ENCODE results near the gene ADARB2. TPM values are rescaled to one million over a fixed set of nuclear protein-coding genes. Genes with fewer than 3 reads are reported as not detected.

ADARB2 gene
- total RNA-seq, 3 donors from 2014 or later (not counting 1 experiment from before 2014, with no cell fraction given), result 0.27 to 0.78 (median 0.40) TPM

- Histone ChIP-seq H3K27ac (ENCODE audit: low read length) (no peak overlapping the region), H3K9me3 (ENCODE audit: control insufficient read depth, insufficient read depth, low read length) (peaks cover 23% of the 10 kb centered on the region), H3K4me1 (ENCODE audit: control insufficient read depth, insufficient read depth, low read length) (peaks cover 20% of the 10 kb centered on the region), H3K36me3 (ENCODE audit: control insufficient read depth, insufficient read depth, low read length) (no peaks in the 10 kb centered on the region), H3K27me3 (ENCODE audit: control insufficient read depth, insufficient read depth, low read length) (peaks cover 13% of the 10 kb centered on the region), H3K4me3 (ENCODE audit: low read length) (no peak overlapping the region)
- Mint-ChIP-seq H3K9me3 (peaks cover 1 to 6% of the 10 kb centered on the region in 2 donors), H3K4me3 (no peak overlapping the region), H3K36me3 (no peaks in the 10 kb centered on the region), H3K4me1 (peaks cover 15 to 21% of the 10 kb centered on the region in 2 donors), H3K27me3 (ENCODE audit: low read depth in 2 of 2) (peaks cover 31 to 45% of the 10 kb centered on the region in 2 donors), H3K27ac (peak overlapping the region in 1 of 2 donors; percentile 38)
- TF ChIP-seq CTCF (IDR thresholded peaks at IDR 0.05), result no peak
- intact Hi-C loops (cut with micrococcal nuclease), result no loop called here
- DNase-seq (peak in 1 of 2 donors; percentile 39), ATAC-seq (peak in 1 of 3 donors; percentile 49)
- WGBS (ENCODE audit: insufficient coverage), result 0% methylated on average over 3 of the region's 6 CpGs
Measured at GRCh38 chr10:1706711-1707110, 30.6 kb downstream of the ADARB2 start.

GRCh38 chr10:1706256-1706655 is 31.1 kb downstream of the ADARB2 start:
- H3K27me3 Mint-ChIP-seq (ENCODE audit: low read depth in 2 of 2), result peaks cover 31 to 41% of the 10 kb centered on the region in 2 donors
- 93% methylated on average over 3 of the region's 3 CpGs for WGBS (ENCODE audit: insufficient coverage)
- intact Hi-C loops (cut with micrococcal nuclease), result no loop called here
- TF ChIP-seq CTCF (IDR thresholded peaks at IDR 0.05), result no peak
- no peak overlapping the region for H3K4me3 ChIP-seq (ENCODE audit: low read length)
- H3K4me1 ChIP-seq (ENCODE audit: control insufficient read depth, insufficient read depth, low read length), result peaks cover 20% of the 10 kb centered on the region
- no peaks in the 10 kb centered on the region for H3K36me3 ChIP-seq (ENCODE audit: control insufficient read depth, insufficient read depth, low read length)
- H3K4me3 Mint-ChIP-seq, result no peak overlapping the region
- H3K27me3 ChIP-seq (ENCODE audit: control insufficient read depth, insufficient read depth, low read length), result peaks cover 13% of the 10 kb centered on the region
- peaks cover 2 to 6% of the 10 kb centered on the region in 2 donors for H3K9me3 Mint-ChIP-seq
- no peak for ATAC-seq
- peaks cover 15 to 21% of the 10 kb centered on the region in 2 donors for H3K4me1 Mint-ChIP-seq
- no peak for DNase-seq
- peak overlapping the region in 1 of 2 donors; percentile 38 for H3K27ac Mint-ChIP-seq
- peaks cover 23% of the 10 kb centered on the region for H3K9me3 ChIP-seq (ENCODE audit: control insufficient read depth, insufficient read depth, low read length)
- H3K27ac ChIP-seq (ENCODE audit: low read length), result no peak overlapping the region
- H3K36me3 Mint-ChIP-seq, result no peaks in the 10 kb centered on the region

- WGBS (ENCODE audit: insufficient coverage), result 78% methylated on average over 7 of the region's 8 CpGs
- H3K27me3 ChIP-seq (ENCODE audit: control insufficient read depth, insufficient read depth, low read length), result peaks cover 6% of the 10 kb centered on the region
- no peak overlapping the region for H3K4me3 Mint-ChIP-seq
- H3K27ac Mint-ChIP-seq, result no peak overlapping the region
- no peaks in the 10 kb centered on the region for H3K36me3 Mint-ChIP-seq
- H3K36me3 ChIP-seq (ENCODE audit: control insufficient read depth, insufficient read depth, low read length), result no peaks in the 10 kb centered on the region
- TF ChIP-seq CTCF (IDR thresholded peaks at IDR 0.05), result no peak
- H3K4me1 ChIP-seq (ENCODE audit: control insufficient read depth, insufficient read depth, low read length), result no peaks in the 10 kb centered on the region
- ATAC-seq (no peak), DNase-seq (no peak)
- peaks cover 2% of the 10 kb centered on the region for H3K9me3 ChIP-seq (ENCODE audit: control insufficient read depth, insufficient read depth, low read length)
- intact Hi-C loops (cut with micrococcal nuclease), result no loop called here
- H3K27ac ChIP-seq (ENCODE audit: low read length), result no peak overlapping the region
- H3K27me3 Mint-ChIP-seq (ENCODE audit: low read depth in 2 of 2), result peaks cover 14 to 33% of the 10 kb centered on the region in 2 donors
- H3K4me3 ChIP-seq (ENCODE audit: low read length), result no peak overlapping the region
- H3K9me3 Mint-ChIP-seq, result peaks cover 2% of the 10 kb centered on the region in 2 donors
- H3K4me1 Mint-ChIP-seq, result no peaks in the 10 kb centered on the region
Measured at GRCh38 chr10:1698185-1698584, 39.1 kb downstream of the ADARB2 start.

GRCh38 chr10:1696106-1696505 is 41.2 kb downstream of the ADARB2 start:
- Histone ChIP-seq H3K36me3 (ENCODE audit: control insufficient read depth, insufficient read depth, low read length) (no peaks in the 10 kb centered on the region), H3K9me3 (ENCODE audit: control insufficient read depth, insufficient read depth, low read length) (no peaks in the 10 kb centered on the region), H3K4me1 (ENCODE audit: control insufficient read depth, insufficient read depth, low read length) (no peaks in the 10 kb centered on the region), H3K4me3 (ENCODE audit: low read length) (no peak overlapping the region), H3K27me3 (ENCODE audit: control insufficient read depth, insufficient read depth, low read length) (no peaks in the 10 kb centered on the region), H3K27ac (ENCODE audit: low read length) (no peak overlapping the region)
- intact Hi-C loops (cut with micrococcal nuclease), result no loop called here
- WGBS (ENCODE audit: insufficient coverage), result 91% methylated on average over 5 of the region's 6 CpGs
- Mint-ChIP-seq H3K4me1 (no peaks in the 10 kb centered on the region), H3K27me3 (ENCODE audit: low read depth in 2 of 2) (peaks cover 4 to 24% of the 10 kb centered on the region in 2 donors), H3K27ac (no peak overlapping the region), H3K9me3 (no peaks in the 10 kb centered on the region), H3K36me3 (no peaks in the 10 kb centered on the region), H3K4me3 (no peak overlapping the region)
- no peak for DNase-seq
- TF ChIP-seq CTCF (IDR thresholded peaks at IDR 0.05), result no peak
- peak in 1 of 3 donors; percentile 30 for ATAC-seq
